Measurements from ENCODE around the gene NME4.
A peak's percentile ranks its signal among the peaks of the same experiment; 100 is the strongest.

The NME4 gene

GRCh38 chr16:366476-366875 is 30.5 kb upstream of the NME4 start:
- H3K9me3 ChIP-seq (ENCODE audit: control insufficient read depth, insufficient read depth, low read depth, low read length), result no peaks in the 10 kb centered on the region

GRCh38 chr16:367333-367903 is 29.6 kb upstream of the NME4 start:
- POLR2A ChIA-PET, result no interaction called here
- H3K27ac ChIP-seq (ENCODE audit: extremely low read depth, low read depth, low read length), result no peak overlapping the region
- TF ChIP-seq KLF10 (tag by site-specific recombination; IDR thresholded peaks at IDR 0.05), result no peak
- no peak for TF ChIP-seq ZSCAN30 (tag by site-specific recombination; IDR thresholded peaks at IDR 0.05)
- no peak for TF ChIP-seq ZNF404 (tag by site-specific recombination; IDR thresholded peaks at IDR 0.05)
- no peak for TF ChIP-seq PRDM1 (tag by site-specific recombination; IDR thresholded peaks at IDR 0.05)
- no peak for TF ChIP-seq WT1 (tag by site-specific recombination; IDR thresholded peaks at IDR 0.05)
- no peak for TF ChIP-seq ZNF776 (tag by site-specific recombination; IDR thresholded peaks at IDR 0.05; ENCODE audit: borderline replicate concordance)
- peaks cover 6 to 48% of the 10 kb centered on the region in 2 experiments; a peak in 2 of 3 replicates for H3K36me3 ChIP-seq (ENCODE audit: control insufficient read depth in 2 of 2, insufficient read depth in 1 of 2, low read length in 2 of 2)
- CTCF ChIA-PET, result interaction anchor here (0.6 kb wide), 1 partner anchor 121 kb away, joined by 6 read pairs; no protein-coding TSS in a partner anchor
- H3K9me3 ChIP-seq (ENCODE audit: control insufficient read depth, insufficient read depth, low read depth, low read length), result no peaks in the 10 kb centered on the region
- H3K4me3 ChIP-seq (ENCODE audit: low read depth, low read length), result no peak overlapping the region
- H3K4me1 ChIP-seq (ENCODE audit: control insufficient read depth, insufficient read depth, low read length), result peaks cover 3% of the 10 kb centered on the region

More at GRCh38 chr16:366476-366875, 30.5 kb upstream of the NME4 start:
- POLR2A ChIA-PET, result no interaction called here
- H3K4me3 ChIP-seq (ENCODE audit: low read depth, low read length), result no peak overlapping the region
- no peak for TF ChIP-seq ZNF433 (tag by site-specific recombination; IDR thresholded peaks at IDR 0.05; ENCODE audit: low read depth)
- TF ChIP-seq ZNF600 (tag by site-specific recombination; IDR thresholded peaks at IDR 0.05), result peak; percentile 74
- peaks cover 6 to 39% of the 10 kb centered on the region in 2 experiments; a peak in 2 of 3 replicates for H3K36me3 ChIP-seq (ENCODE audit: control insufficient read depth in 2 of 2, insufficient read depth in 1 of 2, low read length in 2 of 2)
- CTCF ChIA-PET, result interaction anchor here (0.6 kb wide), 1 partner anchor 258 kb away, joined by 3 read pairs; no protein-coding TSS in a partner anchor
- peaks cover 3% of the 10 kb centered on the region for H3K4me1 ChIP-seq (ENCODE audit: control insufficient read depth, insufficient read depth, low read length)
- no peak overlapping the region for H3K27ac ChIP-seq (ENCODE audit: extremely low read depth, low read depth, low read length)

GRCh38 chr16:368388-369158 is 28.4 kb upstream of the NME4 start:
- ChIA-PET POLR2A (no interaction called here), CTCF (interaction anchor here (1.2 kb wide), 1 partner anchor 18 kb away, joined by 4 read pairs; no protein-coding TSS in a partner anchor)
- no peak overlapping the region for H3K4me3 ChIP-seq (ENCODE audit: low read depth, low read length)
- TF ChIP-seq IKZF3 (tag by site-specific recombination; IDR thresholded peaks at IDR 0.05), result no peak
- TF ChIP-seq ZNF701 (tag by site-specific recombination; IDR thresholded peaks at IDR 0.05), result no peak
- TF ChIP-seq ZNF654 (tag by site-specific recombination; IDR thresholded peaks at IDR 0.05; ENCODE audit: low read depth), result no peak
- TF ChIP-seq SCRT2 (tag by site-specific recombination; IDR thresholded peaks at IDR 0.05), result no peak
- TF ChIP-seq ZNF302 (tag by site-specific recombination; IDR thresholded peaks at IDR 0.05; ENCODE audit: low read depth), result no peak
- no peak for TF ChIP-seq ZNF211 (tag by site-specific recombination; IDR thresholded peaks at IDR 0.05; ENCODE audit: low read depth)
- TF ChIP-seq ZNF585B (tag by site-specific recombination; IDR thresholded peaks at IDR 0.05), result no peak
- no peak for TF ChIP-seq ZNF274 (IDR thresholded peaks at IDR 0.05; ENCODE audit: low read length)
- TF ChIP-seq ZNF274 (tag by site-specific recombination; IDR thresholded peaks at IDR 0.05; ENCODE audit: borderline replicate concordance), result no peak
- no peak for TF ChIP-seq EGR2 (tag by site-specific recombination; IDR thresholded peaks at IDR 0.05; ENCODE audit: low read depth)
- TF ChIP-seq, protein P1, sequence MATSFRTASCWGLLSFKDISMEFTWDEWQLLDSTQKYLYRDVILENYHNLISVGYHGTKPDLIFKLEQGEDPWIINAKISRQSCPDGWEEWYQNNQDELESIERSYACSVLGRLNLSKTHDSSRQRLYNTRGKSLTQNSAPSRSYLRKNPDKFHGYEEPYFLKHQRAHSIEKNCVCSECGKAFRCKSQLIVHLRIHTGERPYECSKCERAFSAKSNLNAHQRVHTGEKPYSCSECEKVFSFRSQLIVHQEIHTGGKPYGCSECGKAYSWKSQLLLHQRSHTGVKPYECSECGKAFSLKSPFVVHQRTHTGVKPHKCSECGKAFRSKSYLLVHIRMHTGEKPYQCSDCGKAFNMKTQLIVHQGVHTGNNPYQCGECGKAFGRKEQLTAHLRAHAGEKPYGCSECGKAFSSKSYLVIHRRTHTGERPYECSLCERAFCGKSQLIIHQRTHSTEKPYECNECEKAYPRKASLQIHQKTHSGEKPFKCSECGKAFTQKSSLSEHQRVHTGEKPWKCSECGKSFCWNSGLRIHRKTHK (tag by site-specific recombination; IDR thresholded peaks at IDR 0.05), result no peak
- TF ChIP-seq ZIC2 (tag by site-specific recombination; IDR thresholded peaks at IDR 0.05), result no peak
- TF ChIP-seq ZNF513 (tag by site-specific recombination; IDR thresholded peaks at IDR 0.05), result no peak
- TF ChIP-seq ZSCAN23 (tag by site-specific recombination; IDR thresholded peaks at IDR 0.05), result no peak
- no peak for TF ChIP-seq SCRT1 (tag by site-specific recombination; IDR thresholded peaks at IDR 0.05; ENCODE audit: borderline replicate concordance)
- TF ChIP-seq KLF8 (tag by site-specific recombination; IDR thresholded peaks at IDR 0.05), result no peak
- no peak for TF ChIP-seq ZNF791 (tag by site-specific recombination; IDR thresholded peaks at IDR 0.05)
- TF ChIP-seq GFI1B (tag by site-specific recombination; IDR thresholded peaks at IDR 0.05), result no peak
- TF ChIP-seq ZBTB17 (tag by site-specific recombination; IDR thresholded peaks at IDR 0.05), result no peak
- H3K27ac ChIP-seq (ENCODE audit: extremely low read depth, low read depth, low read length), result no peak overlapping the region
- no peaks in the 10 kb centered on the region for H3K9me3 ChIP-seq (ENCODE audit: control insufficient read depth, insufficient read depth, low read depth, low read length)
- peaks cover 6 to 60% of the 10 kb centered on the region in 2 experiments; a peak in 2 of 3 replicates for H3K36me3 ChIP-seq (ENCODE audit: control insufficient read depth in 2 of 2, insufficient read depth in 1 of 2, low read length in 2 of 2)
- H3K4me1 ChIP-seq (ENCODE audit: control insufficient read depth, insufficient read depth, low read length), result peaks cover 3% of the 10 kb centered on the region
